ENCODE measurements around the gene SLC6A18.

GRCh38 chr5:1185629-1186350 lies 39.4 kb upstream of the SLC6A18 start:
- TF ChIP-seq POLR2A (IDR thresholded peaks at IDR 0.05; ENCODE audit: low read length) = no peak
- TF ChIP-seq GATA1 (IDR thresholded peaks at IDR 0.05; ENCODE audit: low read depth, low read length) = no peak
